ENCODE data around the gene WFIKKN2. TPM values are rescaled to one million over a fixed set of nuclear protein-coding genes. Genes with fewer than 3 reads are reported as not detected.

The WFIKKN2 gene, protein sequence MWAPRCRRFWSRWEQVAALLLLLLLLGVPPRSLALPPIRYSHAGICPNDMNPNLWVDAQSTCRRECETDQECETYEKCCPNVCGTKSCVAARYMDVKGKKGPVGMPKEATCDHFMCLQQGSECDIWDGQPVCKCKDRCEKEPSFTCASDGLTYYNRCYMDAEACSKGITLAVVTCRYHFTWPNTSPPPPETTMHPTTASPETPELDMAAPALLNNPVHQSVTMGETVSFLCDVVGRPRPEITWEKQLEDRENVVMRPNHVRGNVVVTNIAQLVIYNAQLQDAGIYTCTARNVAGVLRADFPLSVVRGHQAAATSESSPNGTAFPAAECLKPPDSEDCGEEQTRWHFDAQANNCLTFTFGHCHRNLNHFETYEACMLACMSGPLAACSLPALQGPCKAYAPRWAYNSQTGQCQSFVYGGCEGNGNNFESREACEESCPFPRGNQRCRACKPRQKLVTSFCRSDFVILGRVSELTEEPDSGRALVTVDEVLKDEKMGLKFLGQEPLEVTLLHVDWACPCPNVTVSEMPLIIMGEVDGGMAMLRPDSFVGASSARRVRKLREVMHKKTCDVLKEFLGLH
- total RNA-seq: not detected

GRCh38 chr17:50835301-50836234 lies at the start of gene WFIKKN2:
TSS of gene WFIKKN2 (plus strand) at chr17:50835586. CDS start at chr17:50835938, 352 bp downstream.
- Histone ChIP-seq H3K4me3 (ENCODE audit: low read length) (no peak within 1 kb of the TSS), H3K9me3 (ENCODE audit: low read depth, low read length) (no peaks in the 10 kb centered on the region), H3K27me3 (ENCODE audit: insufficient read depth, low read length) (no peaks in the 10 kb centered on the region), H3K4me1 (ENCODE audit: insufficient read depth, low read length) (no peaks in the 10 kb centered on the region)

DNA sequence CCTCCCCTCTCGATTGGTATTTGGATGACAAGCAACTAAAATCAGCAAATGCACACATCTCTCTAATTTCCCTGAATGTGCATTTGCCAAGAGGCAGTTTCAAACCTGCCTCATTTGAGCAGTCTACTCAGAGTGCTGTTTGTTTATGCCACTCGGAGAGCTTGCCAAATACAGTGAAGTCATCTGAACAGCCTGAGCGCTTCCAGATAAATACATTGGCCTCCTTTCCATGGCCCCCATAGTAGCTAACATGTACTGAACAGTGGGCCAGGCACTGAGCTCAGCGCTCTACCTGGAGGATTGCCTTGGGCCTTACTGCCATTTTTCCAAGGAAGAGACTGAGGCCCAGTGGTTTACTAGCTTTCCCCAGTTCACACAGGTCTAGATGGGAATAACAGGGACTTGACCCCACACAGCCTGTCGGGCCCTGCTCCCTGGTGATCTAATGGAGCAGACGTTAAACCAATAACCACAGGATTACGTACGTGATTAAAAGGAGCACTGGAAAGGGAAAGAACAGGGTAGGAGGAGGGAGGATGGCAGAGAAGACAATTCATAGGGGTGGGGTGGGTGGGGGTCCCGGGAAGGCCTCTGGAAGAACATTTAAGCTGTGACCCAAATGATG lies 49.3 kb upstream of the WFIKKN2 start:
- peaks cover 15% of the 10 kb centered on the region for H3K4me1 ChIP-seq (ENCODE audit: insufficient read depth, low read length)
- no peaks in the 10 kb centered on the region for H3K9me3 ChIP-seq (ENCODE audit: low read depth, low read length)
- H3K27me3 ChIP-seq (ENCODE audit: insufficient read depth, low read length): no peaks in the 10 kb centered on the region
- H3K4me3 ChIP-seq (ENCODE audit: low read length): no peak overlapping the region

DNA sequence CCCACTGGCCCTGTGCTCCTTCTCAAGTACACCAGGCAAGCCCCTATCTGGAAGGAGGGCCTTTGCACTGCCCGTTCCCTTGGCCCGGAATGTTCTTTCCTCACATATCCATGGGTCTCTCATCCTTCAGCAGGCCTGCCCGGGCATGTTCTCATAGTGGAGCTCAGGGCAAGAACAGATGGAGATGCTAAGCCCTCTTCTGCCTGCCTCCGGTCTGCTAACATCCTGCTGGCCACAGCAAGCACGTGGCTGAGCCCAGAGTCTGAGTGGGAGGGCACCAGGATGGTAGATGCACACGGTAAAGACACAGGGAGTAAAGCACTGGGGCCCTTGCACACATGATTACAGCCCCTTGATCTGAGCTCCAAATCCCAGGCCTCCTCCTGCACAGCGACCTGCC lies 48.3 kb upstream of the WFIKKN2 start:
- no peak overlapping the region for H3K4me3 ChIP-seq (ENCODE audit: low read length)
- H3K4me1 ChIP-seq (ENCODE audit: insufficient read depth, low read length): peaks cover 17% of the 10 kb centered on the region
- no peaks in the 10 kb centered on the region for H3K27me3 ChIP-seq (ENCODE audit: insufficient read depth, low read length)
- H3K9me3 ChIP-seq (ENCODE audit: low read depth, low read length): no peaks in the 10 kb centered on the region

- Histone ChIP-seq H3K4me1 (ENCODE audit: insufficient read depth, low read length) (peaks cover 34% of the 10 kb centered on the region), H3K9me3 (ENCODE audit: low read depth, low read length) (no peaks in the 10 kb centered on the region), H3K4me3 (ENCODE audit: low read length) (no peak overlapping the region), H3K27me3 (ENCODE audit: insufficient read depth, low read length) (no peaks in the 10 kb centered on the region)
Measured at GRCh38 chr17:50790618-50791017, 44.8 kb upstream of the WFIKKN2 start.

DNA sequence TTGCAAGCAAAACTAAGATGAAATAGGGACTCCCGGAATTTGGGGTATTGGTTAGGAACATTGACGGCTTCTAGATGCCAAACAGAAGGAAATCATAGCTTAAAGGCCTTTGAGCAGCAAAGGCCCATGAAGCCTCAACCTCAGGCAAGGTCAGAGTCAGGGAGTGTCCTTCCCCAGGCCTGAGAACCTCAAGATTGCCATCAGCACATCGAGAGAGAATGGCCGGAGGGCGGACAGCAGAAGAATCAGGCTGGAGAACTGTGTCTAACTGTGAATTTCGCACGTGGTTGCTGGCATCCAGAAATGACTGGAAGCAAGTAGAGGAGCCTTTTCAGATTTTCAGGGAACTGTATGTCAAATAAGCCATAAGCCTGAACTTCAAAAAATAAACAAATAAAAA lies 43.3 kb upstream of the WFIKKN2 start:
- Histone ChIP-seq H3K9me3 (ENCODE audit: low read depth, low read length) (no peaks in the 10 kb centered on the region), H3K4me1 (ENCODE audit: insufficient read depth, low read length) (peaks cover 34% of the 10 kb centered on the region), H3K4me3 (ENCODE audit: low read length) (no peak overlapping the region), H3K27me3 (ENCODE audit: insufficient read depth, low read length) (no peaks in the 10 kb centered on the region)

DNA sequence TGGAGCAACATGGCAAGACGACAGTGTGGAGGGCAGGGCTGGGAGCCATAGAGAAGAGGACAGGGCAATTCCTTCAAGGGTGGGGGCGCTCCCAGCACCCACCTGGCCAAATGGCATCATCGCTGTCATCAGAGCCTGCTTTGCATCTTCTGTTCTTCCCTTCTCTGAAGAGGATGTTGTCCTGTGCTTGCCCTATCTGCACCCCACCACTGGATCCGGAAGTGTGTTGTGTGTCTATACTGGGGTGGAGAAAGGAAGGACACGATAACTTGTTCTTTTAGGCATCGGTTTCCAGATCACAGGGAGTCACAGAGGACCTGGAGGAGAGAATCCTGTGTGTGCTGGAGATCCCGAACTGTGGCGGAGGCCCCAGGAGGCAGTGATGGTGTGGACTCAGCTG lies 42.4 kb upstream of the WFIKKN2 start:
- no peak overlapping the region for H3K4me3 ChIP-seq (ENCODE audit: low read length)
- H3K4me1 ChIP-seq (ENCODE audit: insufficient read depth, low read length): peaks cover 34% of the 10 kb centered on the region
- H3K9me3 ChIP-seq (ENCODE audit: low read depth, low read length): no peaks in the 10 kb centered on the region
- H3K27me3 ChIP-seq (ENCODE audit: insufficient read depth, low read length): no peaks in the 10 kb centered on the region

DNA sequence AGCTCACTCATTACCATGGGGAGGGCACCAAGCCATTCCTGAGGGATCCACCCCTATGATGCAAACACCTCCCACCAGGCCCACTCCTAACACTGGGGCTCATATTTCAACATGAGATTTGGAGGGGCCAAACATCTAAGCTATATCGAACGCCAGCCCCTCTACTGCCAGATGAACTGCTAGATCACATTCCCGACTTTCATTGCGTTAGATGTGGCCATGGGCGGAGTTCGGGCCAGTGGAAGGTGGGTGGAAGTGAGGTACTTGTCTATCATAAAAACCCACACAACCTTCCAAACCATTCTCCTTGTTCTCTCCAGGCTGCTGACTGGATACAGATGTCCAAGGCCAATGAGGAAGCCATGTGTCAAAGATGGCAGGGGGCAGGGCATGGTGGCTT lies 41.0 kb upstream of the WFIKKN2 start:
- Histone ChIP-seq H3K9me3 (ENCODE audit: low read depth, low read length) (no peaks in the 10 kb centered on the region), H3K4me3 (ENCODE audit: low read length) (no peak overlapping the region), H3K4me1 (ENCODE audit: insufficient read depth, low read length) (peaks cover 34% of the 10 kb centered on the region), H3K27me3 (ENCODE audit: insufficient read depth, low read length) (no peaks in the 10 kb centered on the region)

- Histone ChIP-seq H3K4me3 (ENCODE audit: low read length) (no peak overlapping the region), H3K4me1 (ENCODE audit: insufficient read depth, low read length) (peaks cover 16% of the 10 kb centered on the region), H3K27me3 (ENCODE audit: insufficient read depth, low read length) (no peaks in the 10 kb centered on the region), H3K9me3 (ENCODE audit: low read depth, low read length) (no peaks in the 10 kb centered on the region)
Measured at GRCh38 chr17:50797135-50797810, 38.1 kb upstream of the WFIKKN2 start.

- H3K27me3 ChIP-seq (ENCODE audit: insufficient read depth, low read length): no peaks in the 10 kb centered on the region
- H3K9me3 ChIP-seq (ENCODE audit: low read depth, low read length): no peaks in the 10 kb centered on the region
- H3K4me1 ChIP-seq (ENCODE audit: insufficient read depth, low read length): peaks cover 2% of the 10 kb centered on the region
- H3K4me3 ChIP-seq (ENCODE audit: low read length): no peak overlapping the region
Measured at GRCh38 chr17:50798424-50799288, 36.7 kb upstream of the WFIKKN2 start.

- Histone ChIP-seq H3K27me3 (ENCODE audit: insufficient read depth, low read length) (no peaks in the 10 kb centered on the region), H3K4me1 (ENCODE audit: insufficient read depth, low read length) (no peaks in the 10 kb centered on the region), H3K9me3 (ENCODE audit: low read depth, low read length) (no peaks in the 10 kb centered on the region), H3K4me3 (ENCODE audit: low read length) (no peak overlapping the region)
Measured at GRCh38 chr17:50799582-50799981, 35.8 kb upstream of the WFIKKN2 start.

- Histone ChIP-seq H3K27me3 (ENCODE audit: insufficient read depth, low read length) (no peaks in the 10 kb centered on the region), H3K4me3 (ENCODE audit: low read length) (no peak overlapping the region), H3K4me1 (ENCODE audit: insufficient read depth, low read length) (no peaks in the 10 kb centered on the region), H3K9me3 (ENCODE audit: low read depth, low read length) (no peaks in the 10 kb centered on the region)
Measured at GRCh38 chr17:50800196-50800700, 35.1 kb upstream of the WFIKKN2 start.

- Histone ChIP-seq H3K9me3 (ENCODE audit: low read depth, low read length) (no peaks in the 10 kb centered on the region), H3K4me1 (ENCODE audit: insufficient read depth, low read length) (no peaks in the 10 kb centered on the region), H3K27me3 (ENCODE audit: insufficient read depth, low read length) (no peaks in the 10 kb centered on the region)
Measured at GRCh38 chr17:50802609-50803571, 32.5 kb upstream of the WFIKKN2 start.

DNA sequence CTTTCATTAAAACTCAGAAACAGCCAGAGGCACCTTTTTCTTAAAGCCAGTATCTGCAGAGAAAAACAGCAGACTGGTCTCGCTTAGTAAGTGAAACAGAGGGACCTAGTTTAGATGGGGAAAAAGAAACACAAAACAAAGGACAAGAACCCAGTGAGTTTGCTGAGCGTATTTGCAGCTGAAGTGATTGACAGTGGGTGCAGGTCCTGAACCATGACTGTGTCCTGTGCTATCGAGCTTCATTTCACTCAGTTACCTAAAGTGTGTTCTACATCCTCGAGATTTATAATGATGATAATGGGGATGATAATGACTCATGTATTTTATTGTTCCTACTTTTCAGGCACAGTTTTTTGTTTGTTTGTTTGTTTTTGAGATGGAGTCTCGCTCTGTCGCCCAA lies 31.7 kb upstream of the WFIKKN2 start:
- no peaks in the 10 kb centered on the region for H3K4me1 ChIP-seq (ENCODE audit: insufficient read depth, low read length)
- no peaks in the 10 kb centered on the region for H3K27me3 ChIP-seq (ENCODE audit: insufficient read depth, low read length)
- H3K4me3 ChIP-seq (ENCODE audit: low read length): no peak overlapping the region
- H3K9me3 ChIP-seq (ENCODE audit: low read depth, low read length): no peaks in the 10 kb centered on the region

More at GRCh38 chr17:50802609-50803571, 32.5 kb upstream of the WFIKKN2 start:
- H3K4me3 ChIP-seq (ENCODE audit: low read length): no peak overlapping the region
